ENCODE measurements around the gene CERS6.
"Not testable (repeated sequence)": the region's sequence is repeated elsewhere in the genome, so short reads cannot be mapped to it uniquely, and the experiment has no call there.

Gene CERS6, protein sequence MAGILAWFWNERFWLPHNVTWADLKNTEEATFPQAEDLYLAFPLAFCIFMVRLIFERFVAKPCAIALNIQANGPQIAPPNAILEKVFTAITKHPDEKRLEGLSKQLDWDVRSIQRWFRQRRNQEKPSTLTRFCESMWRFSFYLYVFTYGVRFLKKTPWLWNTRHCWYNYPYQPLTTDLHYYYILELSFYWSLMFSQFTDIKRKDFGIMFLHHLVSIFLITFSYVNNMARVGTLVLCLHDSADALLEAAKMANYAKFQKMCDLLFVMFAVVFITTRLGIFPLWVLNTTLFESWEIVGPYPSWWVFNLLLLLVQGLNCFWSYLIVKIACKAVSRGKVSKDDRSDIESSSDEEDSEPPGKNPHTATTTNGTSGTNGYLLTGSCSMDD

GRCh38 chr2:168455645-168456520, at the start of gene CERS6:
TSS of gene CERS6 (plus strand) at chr2:168456272. CDS start at chr2:168456449, 177 bp downstream.
- peak; percentile 92 for FAIRE-seq

GRCh38 chr2:168412301-168412700, 43.8 kb upstream of the CERS6 start:
- FAIRE-seq; DNase-seq (ENCODE audit: low spot score): not testable (repeated sequence)

More at GRCh38 chr2:168455645-168456520, at the start of gene CERS6:
- DNase-seq (ENCODE audit: low spot score), result peak; percentile 96

DNA sequence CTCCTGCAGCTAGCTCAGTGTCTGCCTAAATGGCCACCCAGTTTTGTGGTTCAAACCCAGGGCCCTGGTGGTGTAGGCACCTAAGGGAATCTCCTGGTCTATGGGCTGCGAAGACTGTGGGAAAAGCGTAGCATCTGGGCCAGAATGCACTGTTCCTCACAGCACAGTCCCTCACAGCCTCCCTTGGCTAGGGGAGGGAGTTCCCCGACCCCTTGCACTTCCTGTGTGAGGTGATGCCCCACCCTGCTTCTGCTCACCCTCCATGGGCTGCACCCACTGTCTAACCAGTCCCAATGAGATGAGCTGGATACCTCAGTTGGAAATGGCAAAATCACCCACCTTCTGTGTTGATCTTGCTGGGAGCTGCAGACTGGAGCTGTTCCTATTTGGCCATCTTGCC, 43.0 kb upstream of the CERS6 start:
- DNase-seq (ENCODE audit: low spot score); FAIRE-seq: not testable (repeated sequence)

DNA sequence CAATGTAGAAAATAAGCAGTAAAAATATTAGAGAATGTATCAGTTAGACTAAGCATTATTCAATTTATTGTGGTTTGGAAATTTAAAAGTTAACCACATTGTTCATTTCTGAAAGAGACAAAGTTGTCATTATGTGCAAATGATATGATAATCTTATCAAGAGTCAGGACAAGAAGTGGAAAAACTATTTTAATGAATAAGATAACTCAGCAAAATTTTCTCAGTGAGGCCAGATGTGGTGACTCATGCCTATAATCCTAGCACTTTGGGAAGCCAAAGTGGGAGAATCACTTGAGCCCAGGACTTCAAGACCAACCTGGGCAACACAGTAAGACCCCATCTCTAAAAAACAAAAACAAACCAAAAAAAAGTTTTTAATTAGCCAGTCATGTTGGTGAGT, 39.5 kb upstream of the CERS6 start:
- FAIRE-seq (no peak), DNase-seq (ENCODE audit: low spot score) (no peak)

GRCh38 chr2:168422584-168422983, 33.5 kb upstream of the CERS6 start:
- FAIRE-seq (no peak), DNase-seq (ENCODE audit: low spot score) (no peak)

DNA sequence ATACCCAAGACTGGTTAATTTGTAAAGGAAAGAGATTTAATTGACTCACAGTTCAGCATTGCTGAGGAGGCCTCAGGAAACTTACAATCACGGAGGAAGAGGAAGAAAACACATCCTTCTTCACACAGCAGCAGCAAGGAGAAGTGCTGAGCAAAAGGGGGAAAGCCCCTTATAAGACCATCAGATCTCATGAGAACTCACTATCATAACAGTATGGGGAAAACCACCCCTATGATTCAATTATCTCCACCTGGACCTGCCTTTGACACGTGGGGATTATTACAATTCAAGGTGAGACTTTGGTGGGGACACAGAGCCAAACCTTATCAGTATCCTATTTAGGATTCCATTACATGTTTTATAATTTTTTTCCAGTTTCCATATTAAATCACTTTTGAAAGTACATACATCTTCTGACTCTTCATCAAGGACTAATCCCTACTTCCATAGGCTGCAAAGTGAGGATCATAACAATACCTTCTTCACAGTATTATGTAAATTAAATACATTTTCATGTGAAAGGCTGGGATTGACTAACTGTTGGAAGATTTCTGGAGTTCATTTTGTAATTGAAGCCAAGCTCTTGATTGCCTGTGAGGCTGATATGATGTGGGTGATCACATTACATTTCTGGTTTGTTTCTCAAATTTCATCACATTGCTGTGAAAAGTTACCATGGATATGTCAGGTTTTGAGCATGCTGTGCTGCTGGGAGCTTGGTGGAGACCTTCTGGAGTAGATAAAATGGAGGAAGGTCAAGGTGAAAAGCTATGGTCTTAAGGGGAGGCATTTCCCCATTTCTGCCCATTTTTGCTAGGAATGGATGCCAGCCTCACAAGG, 31.7 kb upstream of the CERS6 start:
- FAIRE-seq (no peak), DNase-seq (ENCODE audit: low spot score) (no peak)

DNA sequence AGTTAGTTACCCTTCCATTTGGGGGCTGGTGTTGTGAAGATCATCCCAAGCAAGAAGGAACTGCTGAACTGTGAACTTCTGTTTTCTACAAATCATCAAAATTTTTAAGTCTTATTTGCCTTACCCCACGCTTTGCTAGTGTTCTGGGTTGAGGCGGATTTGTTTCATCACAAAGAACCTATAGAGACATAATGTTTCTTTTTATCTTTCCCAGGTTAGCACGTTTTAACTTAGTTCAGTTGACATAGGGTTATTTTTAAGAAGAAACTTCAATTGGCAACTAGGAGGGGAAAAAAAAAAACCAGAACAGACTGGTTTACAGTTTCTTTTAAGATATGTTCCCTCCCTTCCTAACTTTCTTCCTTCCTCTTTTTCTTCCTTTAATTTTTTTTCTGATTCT, 31.1 kb upstream of the CERS6 start:
- DNase-seq (ENCODE audit: low spot score), result no peak
- FAIRE-seq, result no peak

DNA sequence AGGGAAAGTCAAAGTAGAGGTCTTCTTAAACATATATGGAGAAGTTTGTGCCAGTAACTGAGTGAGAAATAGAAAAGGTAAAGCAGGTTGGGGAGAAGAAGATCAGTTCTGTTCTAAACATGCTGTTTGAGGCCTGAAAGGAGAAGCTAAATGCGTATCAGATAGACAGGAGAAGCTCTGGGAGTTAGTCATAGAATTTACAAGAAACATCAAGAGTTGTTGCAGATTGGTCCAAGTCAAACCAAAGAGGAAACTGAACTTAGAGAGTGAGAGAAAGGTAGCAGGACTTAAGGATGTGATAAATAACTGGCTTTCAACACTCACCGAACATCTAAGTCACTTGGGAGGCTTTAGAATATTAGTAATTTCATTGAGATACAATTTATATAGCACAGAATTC, 29.2 kb upstream of the CERS6 start:
- FAIRE-seq (no peak), DNase-seq (ENCODE audit: low spot score) (no peak)

GRCh38 chr2:168427451-168427850, 28.6 kb upstream of the CERS6 start:
- peak; percentile 13 for DNase-seq (ENCODE audit: low spot score)
- no peak for FAIRE-seq

GRCh38 chr2:168428431-168428830, 27.6 kb upstream of the CERS6 start:
- FAIRE-seq (no peak), DNase-seq (ENCODE audit: low spot score) (no peak)

GRCh38 chr2:168429988-168430387, 26.1 kb upstream of the CERS6 start:
- no peak for FAIRE-seq
- no peak for DNase-seq (ENCODE audit: low spot score)

DNA sequence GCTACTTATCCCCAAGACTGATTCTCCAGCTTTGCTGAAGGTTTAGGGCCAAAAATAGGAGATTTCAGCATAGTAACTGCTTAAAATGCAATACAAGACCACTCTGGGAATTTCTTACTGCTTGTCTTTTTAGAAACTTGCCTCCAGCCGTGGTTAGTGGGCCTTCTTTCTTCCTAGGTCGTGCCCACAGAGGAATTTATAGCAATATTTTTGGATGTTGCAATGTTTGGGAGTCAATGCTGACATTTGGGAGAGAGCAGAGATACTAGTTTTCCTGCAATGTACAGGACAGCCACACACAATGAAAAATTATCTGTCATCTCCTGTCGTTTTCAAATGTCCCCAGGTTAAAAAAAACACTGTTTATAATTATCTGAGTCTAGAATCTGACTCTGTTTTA, 25.6 kb upstream of the CERS6 start:
- FAIRE-seq, result no peak
- no peak for DNase-seq (ENCODE audit: low spot score)

DNA sequence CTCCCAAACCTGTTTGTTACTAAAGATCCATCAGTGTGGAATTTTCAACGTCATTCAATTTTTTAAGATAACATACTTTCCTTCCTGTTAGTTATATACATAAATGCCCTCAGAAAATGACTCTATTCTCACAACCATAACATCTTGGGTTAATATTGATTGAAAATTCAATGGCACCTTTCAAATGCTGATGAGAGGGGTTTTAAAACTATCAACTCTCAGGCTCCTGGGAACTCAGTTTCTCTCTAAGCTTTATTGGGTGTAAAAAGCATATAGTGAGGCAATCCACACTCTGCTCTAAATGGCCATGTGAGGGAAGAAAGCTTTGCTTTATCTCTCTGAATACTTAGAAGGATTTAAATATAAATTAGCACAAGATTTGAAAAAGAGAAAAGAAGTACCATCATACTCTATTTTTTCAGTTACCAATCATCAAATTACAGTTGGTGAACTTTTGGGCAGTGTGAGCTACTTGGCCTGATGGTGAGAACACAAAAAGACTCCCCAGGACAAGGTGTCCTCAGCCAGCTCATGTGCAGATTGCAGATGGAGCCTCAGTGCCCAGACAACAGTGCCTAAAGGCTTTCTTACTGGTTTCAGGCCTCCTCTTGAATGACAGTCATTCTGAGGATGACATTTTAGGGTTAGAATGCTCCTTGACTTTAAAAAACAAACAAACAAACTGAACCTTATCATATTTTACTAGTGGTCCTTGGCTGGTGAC, 24.6 kb upstream of the CERS6 start:
- FAIRE-seq (no peak), DNase-seq (ENCODE audit: low spot score) (no peak)

DNA sequence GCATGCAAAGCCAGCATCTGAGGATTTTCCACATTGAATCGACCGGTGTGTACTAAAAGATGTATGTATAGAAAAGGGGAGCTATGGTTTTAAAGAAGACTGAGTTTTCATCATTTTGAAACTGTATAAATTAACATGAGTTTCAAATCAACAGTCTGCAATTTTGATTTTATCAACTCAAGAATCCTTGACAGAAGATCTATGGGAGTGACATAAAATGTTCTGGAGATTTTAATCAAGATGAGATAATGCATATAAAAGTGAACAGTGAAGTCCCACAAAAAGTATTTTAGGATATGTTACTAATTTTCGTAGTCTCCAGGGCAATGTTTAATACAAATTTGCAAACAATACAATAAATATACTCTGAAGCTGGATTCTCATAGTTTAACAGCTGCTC, 24.0 kb upstream of the CERS6 start:
- FAIRE-seq, result no peak
- DNase-seq (ENCODE audit: low spot score), result no peak

DNA sequence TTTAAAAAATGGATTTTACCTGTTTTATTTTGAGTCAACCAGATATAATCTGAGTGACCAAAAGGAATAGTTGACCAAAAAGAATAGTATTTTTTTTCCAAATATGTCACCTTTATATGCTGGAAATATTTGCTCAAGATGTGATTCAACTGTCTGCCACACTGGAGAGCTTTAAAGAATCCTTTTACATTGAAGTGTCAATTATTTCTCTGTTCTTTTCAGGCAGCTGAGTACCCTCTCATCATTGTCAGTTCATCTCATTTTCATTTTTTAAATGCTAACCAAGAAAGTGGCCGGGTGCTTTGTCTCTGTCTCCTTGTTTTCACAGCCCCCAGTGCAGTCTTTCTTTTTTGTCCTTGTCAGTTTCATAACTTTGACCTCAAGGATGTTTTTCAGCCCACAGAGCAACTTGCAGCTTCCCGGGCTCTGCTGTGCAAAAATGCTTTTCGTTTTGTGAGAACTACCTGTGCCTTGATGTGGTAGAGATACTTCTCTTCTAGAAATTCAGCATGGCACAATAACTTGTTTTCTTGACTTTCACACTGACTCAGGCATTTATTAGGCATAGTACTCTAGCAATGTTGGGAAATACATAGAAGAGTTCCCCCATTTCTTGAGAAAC, 23.4 kb upstream of the CERS6 start:
- FAIRE-seq (no peak), DNase-seq (ENCODE audit: low spot score) (no peak)

- FAIRE-seq (no peak), DNase-seq (ENCODE audit: low spot score) (no peak)
Observed at GRCh38 chr2:168433527-168433926, 22.5 kb upstream of the CERS6 start.

DNA sequence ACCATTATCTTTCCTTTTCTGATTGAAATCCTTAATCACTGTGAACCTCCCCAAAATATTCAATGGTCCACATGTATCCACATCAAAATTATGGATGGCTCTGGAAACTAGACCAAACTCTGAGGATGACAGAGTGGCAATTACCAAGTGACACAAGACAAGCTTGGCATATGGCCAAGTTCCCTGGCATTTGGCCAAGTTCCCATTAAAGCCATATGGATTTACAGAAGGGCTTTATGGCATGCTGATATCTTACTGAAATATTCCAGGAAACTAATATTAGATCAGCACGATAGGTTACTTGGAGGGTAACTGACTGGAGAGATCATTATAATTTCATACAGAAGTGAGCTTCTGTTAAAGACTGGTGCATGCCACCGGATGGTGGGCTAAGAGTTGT, 21.9 kb upstream of the CERS6 start:
- DNase-seq (ENCODE audit: low spot score), result no peak
- FAIRE-seq, result no peak

DNA sequence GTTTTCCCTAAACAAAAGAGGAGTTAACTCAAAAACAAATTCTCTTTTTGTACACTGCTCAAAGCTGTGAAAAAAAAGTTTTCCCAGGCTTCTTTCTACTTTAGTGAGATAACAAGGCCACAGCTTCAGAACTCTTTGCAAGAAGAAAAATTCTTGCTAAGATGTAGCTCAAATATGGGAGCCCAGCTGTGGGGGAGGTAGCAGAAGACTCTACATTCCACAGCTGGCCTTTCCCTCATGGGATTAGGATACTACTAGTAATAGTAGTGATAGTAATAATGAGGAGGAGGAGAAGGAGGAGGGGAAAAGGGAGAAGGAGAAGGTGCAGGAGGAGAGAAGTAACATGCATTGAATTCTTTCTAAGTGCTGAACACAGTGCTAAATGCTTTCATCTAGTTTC, 19.2 kb upstream of the CERS6 start:
- no peak for FAIRE-seq
- no peak for DNase-seq (ENCODE audit: low spot score)

DNA sequence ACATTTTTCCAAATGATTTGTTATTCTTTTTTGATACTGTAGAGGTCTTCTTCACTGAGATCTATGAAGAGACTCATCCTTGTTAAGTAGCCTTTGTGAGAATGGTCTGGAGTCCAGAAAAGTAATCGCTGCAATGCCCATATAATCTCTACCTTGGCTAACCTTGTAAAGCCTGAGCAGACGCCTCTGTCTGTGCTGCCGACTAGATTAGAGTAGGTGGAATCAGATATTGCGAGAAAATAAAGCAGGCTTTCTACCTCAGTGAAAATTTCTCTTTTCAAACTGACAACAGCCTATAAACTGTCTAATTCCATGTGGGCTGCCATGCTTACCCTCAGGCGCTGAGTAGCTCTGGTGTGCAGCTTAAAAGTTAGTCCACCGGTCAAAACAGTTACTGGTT, 17.5 kb upstream of the CERS6 start:
- FAIRE-seq (no peak), DNase-seq (ENCODE audit: low spot score) (no peak)

DNA sequence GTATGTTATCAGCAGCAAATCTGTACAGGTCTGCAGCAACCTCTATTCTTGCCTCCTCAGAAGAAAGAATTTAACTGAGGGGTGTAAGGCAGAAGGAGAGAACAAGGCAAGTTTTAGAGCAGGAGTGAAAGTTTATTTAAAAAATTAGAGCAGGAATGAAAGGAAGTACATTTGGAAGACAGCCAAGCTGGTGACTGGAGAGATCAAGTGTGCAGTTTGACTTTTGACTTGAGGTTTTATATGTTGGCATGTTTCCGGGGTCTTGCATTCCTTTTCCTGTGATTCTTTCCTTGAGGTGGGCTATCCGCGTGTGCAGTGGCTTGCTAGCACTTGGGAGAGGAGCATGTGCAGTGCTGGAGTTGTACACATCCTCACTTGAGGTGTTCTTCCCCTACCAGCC, 16.5 kb upstream of the CERS6 start:
- no peak for DNase-seq (ENCODE audit: low spot score)

More for the DNA sequence above, 16.5 kb upstream of the CERS6 start:
- no peak for FAIRE-seq
